Middle frontal gyrus (tissue), 1 donor: ENCODE results near the gene SLIT3.

Experiments used
- DNase-seq: peaks from one replicate; pipeline ENCODE4 v3.0.0-alpha.2; 2015; ENCODE audit warnings: low spot score; ENCODE audit errors: extremely low spot score

SLIT3 gene

GRCh38 chr5:168712280-168712924 is 588.5 kb downstream of the SLIT3 start:
- DNase-seq, result no peak

- no peak for DNase-seq
Measured at GRCh38 chr5:168710706-168711105, 590.2 kb downstream of the SLIT3 start.

GRCh38 chr5:168707716-168708695 is 592.9 kb downstream of the SLIT3 start:
- no peak for DNase-seq

- DNase-seq, result peak; percentile 17
Measured at GRCh38 chr5:168706655-168707069, 594.3 kb downstream of the SLIT3 start.

- DNase-seq, result no peak
Measured at GRCh38 chr5:168705321-168705720, 595.6 kb downstream of the SLIT3 start.

- no peak for DNase-seq
Measured at GRCh38 chr5:168702511-168702910, 598.4 kb downstream of the SLIT3 start.

- no peak for DNase-seq
Measured at GRCh38 chr5:168701641-168702040, 599.3 kb downstream of the SLIT3 start.

- no peak for DNase-seq
Measured at GRCh38 chr5:168699002-168699401, 601.9 kb downstream of the SLIT3 start.

- DNase-seq, result no peak
Measured at GRCh38 chr5:168697034-168697720, 603.8 kb downstream of the SLIT3 start.

- no peak for DNase-seq
Measured at GRCh38 chr5:168696611-168697010, 604.3 kb downstream of the SLIT3 start.

- no peak for DNase-seq
Measured at GRCh38 chr5:168695301-168695835, 605.6 kb downstream of the SLIT3 start.

- no peak for DNase-seq
Measured at GRCh38 chr5:168694289-168694688, 606.6 kb downstream of the SLIT3 start.

GRCh38 chr5:168693883-168694282 is 607.1 kb downstream of the SLIT3 start:
- DNase-seq, result no peak

- DNase-seq, result no peak
Measured at GRCh38 chr5:168693297-168693696, 607.6 kb downstream of the SLIT3 start.

- DNase-seq, result no peak
Measured at GRCh38 chr5:168691891-168692290, 609.0 kb downstream of the SLIT3 start.

- no peak for DNase-seq
Measured at GRCh38 chr5:168689260-168689659, 611.7 kb downstream of the SLIT3 start.

GRCh38 chr5:168686837-168687236 is 614.1 kb downstream of the SLIT3 start:
- DNase-seq, result no peak

GRCh38 chr5:168685566-168685965 is 615.4 kb downstream of the SLIT3 start:
- no peak for DNase-seq

- no peak for DNase-seq
Measured at GRCh38 chr5:168683927-168684295, 617.0 kb downstream of the SLIT3 start.

GRCh38 chr5:168683247-168683926 is 617.6 kb downstream of the SLIT3 start:
- DNase-seq, result no peak

- no peak for DNase-seq
Measured at GRCh38 chr5:168681556-168682183, 619.3 kb downstream of the SLIT3 start.
